ENCODE measurements around the gene OR51A4.

DNA sequence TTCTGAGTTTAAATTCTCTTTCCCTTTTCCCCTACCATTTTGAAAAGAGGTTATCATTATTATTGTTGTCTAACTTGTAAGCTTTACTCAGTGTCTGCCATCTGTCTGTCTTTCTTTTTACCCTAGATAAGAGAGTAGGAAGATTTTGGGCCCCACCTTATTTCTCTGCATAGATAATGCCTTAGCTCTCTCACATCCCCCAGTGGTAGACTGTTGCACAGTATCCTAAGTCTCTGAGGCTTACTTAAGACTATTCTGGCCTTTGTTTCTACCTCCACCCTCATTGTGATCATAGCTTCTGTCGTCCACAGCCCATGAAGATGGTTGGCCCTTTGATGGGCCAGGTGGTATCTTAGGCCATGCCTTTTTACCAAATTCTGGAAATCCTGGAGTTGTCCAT, 43.7 kb upstream of the OR51A4 start:
- no peak for TF ChIP-seq EZH2 (IDR thresholded peaks at IDR 0.05; ENCODE audit: insufficient read depth, poor library complexity, severe bottlenecking)
- no peak for TF ChIP-seq EZH2phosphoT487 (IDR thresholded peaks at IDR 0.05; ENCODE audit: insufficient read depth, low read depth)
